PC-9 (cell line): Measurements from ENCODE around the gene MRPL1. TPM values are rescaled to one million over a fixed set of nuclear protein-coding genes. Genes with fewer than 3 reads are reported as not detected.
"Not testable (repeated sequence)": the region's sequence is repeated elsewhere in the genome, so short reads cannot be mapped to it uniquely, and the experiment has no call there.

Source experiments
- BruUV-seq: library from RNA; stranded (reverse); fragments of 400-500 nt; replicated peaks from 2 replicates; lab custom pipeline; 2021; lab: Mats Ljungman, UMichigan
- CTCF ChIA-PET: fragments of 300-600 bp; sonication (Branson Sonifier 250); formaldehyde crosslinking; loops from one replicate; lab custom pipeline; 2022; ENCODE audit warnings: antibody characterized with exemption; lab: Charles Lee
- POLR2A ChIA-PET: fragments of 300-600 bp; sonication (Branson Sonifier 250); formaldehyde crosslinking; loops from one replicate; lab custom pipeline; 2022; ENCODE audit warnings: antibody characterized with exemption; ENCODE audit not compliant: unreplicated experiment; lab: Charles Lee
- DNase-seq, 2 experiments: peaks; one replicate each; pipeline versions ENCODE4 v3.0.0 to v3.0.0-alpha.2; 2015 to 2022; ENCODE audit warnings: mixed read lengths in 1 of 2
- H2AFZ ChIP-seq: fragments of 200-600 bp; sonication (generic); 2 replicates; pipeline ENCODE4 v1.8.1; 2017; ENCODE audit warnings: antibody characterized with exemption
- H3F3A ChIP-seq: fragments of 200-600 bp; sonication (generic); 2 replicates; pipeline ENCODE4 v1.8.1; 2017; ENCODE audit warnings: antibody characterized with exemption, mild to moderate bottlenecking, low read depth; ENCODE audit not compliant: insufficient read depth
- H3K27ac ChIP-seq: fragments of 200-600 bp; sonication (generic); 2 replicates; pipeline ENCODE4 v1.6.1; 2016; ENCODE audit warnings: mixed run types
- H3K27me3 ChIP-seq: fragments of 200-600 bp; sonication (generic); 2 replicates; pipeline ENCODE4 v1.6.1; 2016; ENCODE audit warnings: low read depth, mixed run types; ENCODE audit not compliant: insufficient read depth
- H3K36me3 ChIP-seq: fragments of 200-600 bp; sonication (generic); 2 replicates; pipeline ENCODE4 v1.6.1; 2016; ENCODE audit warnings: low read depth, mixed run types
- H3K4me1 ChIP-seq: fragments of 200-600 bp; sonication (generic); replicated peaks from 2 replicates; pipeline ENCODE4 v1.6.1; 2016; ENCODE audit warnings: mixed run types; ENCODE audit not compliant: insufficient read depth
- H3K4me2 ChIP-seq: fragments of 200-600 bp; sonication (generic); 2 replicates; pipeline ENCODE4 v1.6.1; 2017; ENCODE audit warnings: mixed run types
- H3K4me3 ChIP-seq: fragments of 200-600 bp; sonication (generic); 2 replicates; pipeline ENCODE4 v1.6.1; 2016; ENCODE audit warnings: mixed run types
- H3K79me2 ChIP-seq: fragments of 200-600 bp; sonication (generic); 2 replicates; pipeline ENCODE4 v1.6.1; 2017; ENCODE audit warnings: low read depth, mixed run types
- H3K9me2 ChIP-seq: fragments of 200-600 bp; sonication (generic); 2 replicates; pipeline ENCODE4 v1.8.1; 2017; ENCODE audit warnings: mild to moderate bottlenecking; ENCODE audit not compliant: insufficient read depth
- H3K9me3 ChIP-seq: fragments of 200-600 bp; sonication (generic); 2 replicates; pipeline ENCODE4 v1.8.1; 2016; ENCODE audit warnings: low read depth; ENCODE audit not compliant: insufficient read depth
- H4K20me1 ChIP-seq: fragments of 200-600 bp; sonication (generic); 2 replicates; pipeline ENCODE4 v1.8.1; 2017; ENCODE audit not compliant: insufficient read depth
- CTCF ChIP-seq: fragments of 200-600 bp; sonication (generic); conservative IDR thresholded peaks from 2 replicates; pipeline ENCODE4 v1.6.1; 2017; ENCODE audit warnings: mixed run types, antibody characterized with exemption, mild to moderate bottlenecking, moderate library complexity
- EZH2 ChIP-seq: fragments of 200-600 bp; sonication (generic); IDR thresholded peaks from 2 replicates; pipeline ENCODE4 v1.8.0; 2017; ENCODE audit warnings: antibody characterized with exemption, low read depth
- intact Hi-C: fragments of 100-400 bp; cut with micrococcal nuclease; formaldehyde crosslinking; loops from one replicate; pipeline ENCODE4 v1.10.0; 2022; ENCODE audit not compliant: unreplicated experiment
- total RNA-seq: library from RNA; stranded (reverse); gene quantifications from 2 replicates; pipeline ENCODE4 v1.2.3, GENCODE V29; 2021

Gene MRPL1
- total RNA-seq, 1 experiment from 2014 or later, result 20.3 TPM

- no peak overlapping the region for H3K4me2 ChIP-seq
- H3K9me3 ChIP-seq, result no peaks in the 10 kb centered on the region
- H3K79me2 ChIP-seq, result no peaks in the 10 kb centered on the region
- no peaks in the 10 kb centered on the region for H3K36me3 ChIP-seq
- ChIA-PET POLR2A (no interaction called here), CTCF (no interaction called here)
- no peaks in the 10 kb centered on the region for H3K27me3 ChIP-seq
- 0 out of 2 replicates have a peak, but pooled peaks cover 1% of the 10 kb centered on the region for H3K4me1 ChIP-seq
- H3K4me3 ChIP-seq, result no peak overlapping the region
- no peaks in the 10 kb centered on the region for H4K20me1 ChIP-seq
- intact Hi-C loops, result no loop called here
- H3K9me2 ChIP-seq, result no peaks in the 10 kb centered on the region
- H2AFZ ChIP-seq, result no peak overlapping the region
- DNase-seq, result no peak
- no peak overlapping the region for H3K27ac ChIP-seq
- BruUV-seq, result no TSS peak
- H3F3A ChIP-seq, result no peaks in the 10 kb centered on the region
- TF ChIP-seq CTCF (no peak), EZH2 (no peak)
Measured at GRCh38 chr4:77856152-77856551, 6.5 kb upstream of the MRPL1 start.

- Histone ChIP-seq H3K4me2 (no peak overlapping the region), H3K79me2 (peaks cover 14% of the 10 kb centered on the region), H3K9me3 (no peaks in the 10 kb centered on the region), H3K27ac (no peak overlapping the region), H2AFZ (no peak overlapping the region), H3K4me1 (peaks cover 16% of the 10 kb centered on the region; the same call in 1 of the 2 replicates), H3K36me3 (no peaks in the 10 kb centered on the region), H3F3A (no peaks in the 10 kb centered on the region), H3K27me3 (no peaks in the 10 kb centered on the region), H4K20me1 (no peaks in the 10 kb centered on the region), H3K4me3 (no peak overlapping the region), H3K9me2 (no peaks in the 10 kb centered on the region)
- intact Hi-C loops, result no loop called here
- no peak for DNase-seq
- TF ChIP-seq EZH2 (no peak), CTCF (no peak)
- POLR2A ChIA-PET, result interaction anchor here (0.7 kb wide), 1 partner anchor 280 kb away, joined by 3 read pairs; no protein-coding TSS in a partner anchor
- BruUV-seq, result no TSS peak
- CTCF ChIA-PET, result no interaction called here
Measured at GRCh38 chr4:77859256-77859655, 3.4 kb upstream of the MRPL1 start.

- H4K20me1 ChIP-seq, result no peaks in the 10 kb centered on the region
- no peaks in the 10 kb centered on the region for H3K9me2 ChIP-seq
- no peaks in the 10 kb centered on the region for H3F3A ChIP-seq
- BruUV-seq, result no TSS peak
- peak overlapping the region; percentile 81 for H3K4me3 ChIP-seq
- H3K4me1 ChIP-seq, result peaks cover 16% of the 10 kb centered on the region; the same call in 1 of the 2 replicates
- DNase-seq, result no peak
- H3K27ac ChIP-seq, result peak overlapping the region; percentile 92
- peak overlapping the region; percentile 93 for H2AFZ ChIP-seq
- peaks cover 24% of the 10 kb centered on the region for H3K79me2 ChIP-seq
- no peak for TF ChIP-seq CTCF
- no peak for TF ChIP-seq EZH2
- H3K36me3 ChIP-seq, result no peaks in the 10 kb centered on the region
- intact Hi-C loops, result no loop called here
- no peaks in the 10 kb centered on the region for H3K27me3 ChIP-seq
- H3K4me2 ChIP-seq, result peak overlapping the region; percentile 77
- POLR2A ChIA-PET, result no interaction called here
- H3K9me3 ChIP-seq, result no peaks in the 10 kb centered on the region
- CTCF ChIA-PET, result no interaction called here
Measured at GRCh38 chr4:77861495-77861894, 1.1 kb upstream of the MRPL1 start.

GRCh38 chr4:77863341-77863740 is 711 bp downstream of the MRPL1 start:
- Histone ChIP-seq H3K4me3 (peak overlapping the region; percentile 81), H3K4me2 (peak overlapping the region; percentile 77), H3K4me1 (peaks cover 16% of the 10 kb centered on the region; the same call in 1 of the 2 replicates), H3K27ac (peak overlapping the region; percentile 92), H2AFZ (peak overlapping the region; percentile 93), H3K79me2 (peaks cover 27% of the 10 kb centered on the region)
- BruUV-seq, H4K20me1 ChIP-seq, H3K9me3 ChIP-seq, H3K9me2 ChIP-seq, H3K36me3 ChIP-seq, DNase-seq, H3F3A ChIP-seq, H3K27me3 ChIP-seq: not testable (repeated sequence)
- ChIA-PET POLR2A (interaction anchor here (0.6 kb wide), 1 partner anchor 227 kb away, joined by 21 read pairs; no protein-coding TSS in a partner anchor), CTCF (interaction anchor here (0.6 kb wide), 1 partner anchor 18 kb away, joined by 6 read pairs; no protein-coding TSS in a partner anchor)
- intact Hi-C loops, result loop anchor here (2.0 kb wide), 1 partner anchor 45 kb away; the partner anchor contains the start of gene CNOT6L
